Muscle layer of colon (tissue), 2 donors: ENCODE data around the gene ZNF142.
"Not testable (repeated sequence)": the region's sequence is repeated elsewhere in the genome, so short reads cannot be mapped to it uniquely, and the experiment has no call there.

ENCODE experiments used
- H3K27ac ChIP-seq: one replicate; pipeline ENCODE4 v1.7.0; 2013; ENCODE audit warnings: low read depth, mild to moderate bottlenecking, low read length, moderate library complexity
- H3K27me3 ChIP-seq, 2 donors: one replicate each; pipeline ENCODE4 v1.7.0; 2013; ENCODE audit warnings: low read length in 2 of 2, mild to moderate bottlenecking in 2 of 2; ENCODE audit not compliant: insufficient read depth in 2 of 2, control insufficient read depth in 1 of 2
- H3K36me3 ChIP-seq: one replicate; pipeline ENCODE4 v1.7.0; 2013; ENCODE audit warnings: mild to moderate bottlenecking, low read length; ENCODE audit not compliant: insufficient read depth
- H3K4me1 ChIP-seq: one replicate; pipeline ENCODE4 v1.7.0; 2013; ENCODE audit warnings: mild to moderate bottlenecking, low read length; ENCODE audit not compliant: insufficient read depth
- H3K4me3 ChIP-seq, 2 donors: one replicate each; pipeline ENCODE4 v1.7.0; 2013; ENCODE audit warnings: low read length in 2 of 2, low read depth in 1 of 2, mild to moderate bottlenecking in 1 of 2, moderate library complexity in 1 of 2
- H3K9ac ChIP-seq: one replicate; pipeline ENCODE4 v1.7.0; 2013; ENCODE audit warnings: low read length
- H3K9me3 ChIP-seq: one replicate; pipeline ENCODE4 v1.7.0; 2013; ENCODE audit warnings: mild to moderate bottlenecking, low read length
- donor health status: abdominal sarcoma.
- donor health status: Adenocarcinoma of cecum.

ZNF142 gene, protein sequence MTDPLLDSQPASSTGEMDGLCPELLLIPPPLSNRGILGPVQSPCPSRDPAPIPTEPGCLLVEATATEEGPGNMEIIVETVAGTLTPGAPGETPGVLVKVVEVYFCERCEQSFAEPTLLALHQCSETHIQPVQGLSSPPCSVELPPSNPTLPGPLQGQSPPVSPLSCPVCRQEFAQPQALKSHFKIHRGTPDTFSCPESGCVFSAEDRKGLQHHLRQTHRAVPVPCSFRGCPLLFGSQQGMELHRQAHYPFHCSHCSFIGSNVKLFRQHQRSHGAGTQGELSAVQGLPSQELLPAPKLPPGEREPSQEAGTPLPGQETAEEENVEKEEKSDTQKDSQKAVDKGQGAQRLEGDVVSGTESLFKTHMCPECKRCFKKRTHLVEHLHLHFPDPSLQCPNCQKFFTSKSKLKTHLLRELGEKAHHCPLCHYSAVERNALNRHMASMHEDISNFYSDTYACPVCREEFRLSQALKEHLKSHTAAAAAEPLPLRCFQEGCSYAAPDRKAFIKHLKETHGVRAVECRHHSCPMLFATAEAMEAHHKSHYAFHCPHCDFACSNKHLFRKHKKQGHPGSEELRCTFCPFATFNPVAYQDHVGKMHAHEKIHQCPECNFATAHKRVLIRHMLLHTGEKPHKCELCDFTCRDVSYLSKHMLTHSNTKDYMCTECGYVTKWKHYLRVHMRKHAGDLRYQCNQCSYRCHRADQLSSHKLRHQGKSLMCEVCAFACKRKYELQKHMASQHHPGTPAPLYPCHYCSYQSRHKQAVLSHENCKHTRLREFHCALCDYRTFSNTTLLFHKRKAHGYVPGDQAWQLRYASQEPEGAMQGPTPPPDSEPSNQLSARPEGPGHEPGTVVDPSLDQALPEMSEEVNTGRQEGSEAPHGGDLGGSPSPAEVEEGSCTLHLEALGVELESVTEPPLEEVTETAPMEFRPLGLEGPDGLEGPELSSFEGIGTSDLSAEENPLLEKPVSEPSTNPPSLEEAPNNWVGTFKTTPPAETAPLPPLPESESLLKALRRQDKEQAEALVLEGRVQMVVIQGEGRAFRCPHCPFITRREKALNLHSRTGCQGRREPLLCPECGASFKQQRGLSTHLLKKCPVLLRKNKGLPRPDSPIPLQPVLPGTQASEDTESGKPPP (N-terminal part only)

DNA sequence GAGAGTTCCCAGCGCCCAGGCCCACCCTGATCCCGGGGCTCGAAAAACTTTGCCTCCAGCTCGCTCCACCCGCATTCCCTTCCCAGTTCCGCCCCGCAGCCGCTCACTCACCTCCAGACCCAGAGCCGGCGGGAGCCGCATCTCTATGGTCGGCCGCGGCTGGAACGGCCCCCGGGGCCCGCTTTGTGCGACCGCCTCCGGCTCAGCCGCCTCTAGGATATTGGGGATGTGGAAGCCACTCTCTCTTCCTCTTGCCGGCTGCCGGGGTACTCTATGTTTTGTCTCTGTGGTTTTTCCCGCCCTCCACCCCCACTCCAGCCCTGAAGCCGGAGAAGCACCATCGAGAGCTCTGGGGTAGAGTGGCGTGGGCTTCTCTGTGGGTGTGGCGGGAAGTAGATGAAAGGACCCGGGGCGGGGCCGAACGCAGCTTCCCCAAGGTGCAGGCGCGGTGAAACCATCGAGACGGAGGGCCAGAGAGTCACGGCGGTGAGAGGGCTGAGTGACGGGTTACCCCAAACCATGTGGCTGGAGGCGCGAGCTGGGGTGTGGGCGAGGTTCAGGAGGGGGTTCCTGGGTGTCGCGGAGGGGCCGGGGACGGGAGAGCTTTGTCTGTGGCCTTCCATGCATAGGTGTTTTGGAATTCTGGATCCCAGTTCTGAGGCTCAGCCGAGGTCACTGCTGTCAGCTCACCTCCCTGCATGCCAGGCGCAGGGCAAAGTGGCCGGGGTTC, at the start of gene ZNF142, which contains the start of gene BCS1L:
TSS of gene ZNF142 (minus strand) at position 366 of the 730 bp plus-strand sequence. CDS start 3,194 bp downstream, outside the sequence.
TSS of gene BCS1L (plus strand) at position 426 of the 730 bp plus-strand sequence. CDS start 1,305 bp downstream, outside the sequence.
- H3K27ac ChIP-seq: peak within 1 kb of the TSS; percentile 75

DNA sequence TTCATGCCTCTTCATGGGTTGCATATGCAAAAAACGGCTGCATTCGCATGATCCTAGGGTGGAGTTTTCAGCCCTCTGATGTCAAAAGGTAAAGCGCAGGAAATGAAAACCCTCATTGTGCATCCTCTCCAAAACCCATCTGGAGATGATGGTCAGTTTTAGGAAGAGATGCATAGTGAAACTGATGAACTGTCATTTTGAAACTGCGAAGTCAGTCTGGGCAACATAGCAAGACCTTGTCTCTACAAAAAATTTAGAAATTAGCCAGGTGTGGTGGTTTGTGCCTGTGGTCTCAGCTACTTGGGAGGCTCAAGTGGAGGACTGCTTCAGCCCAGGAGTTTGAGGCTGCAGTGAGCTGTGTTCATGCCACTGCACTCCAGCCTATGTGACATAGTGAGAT, 48.7 kb upstream of the ZNF142 start:
- no peak overlapping the region for H3K9ac ChIP-seq
- no peaks in the 10 kb centered on the region for H3K9me3 ChIP-seq
- H3K27ac ChIP-seq: no peak overlapping the region
- H3K4me1 ChIP-seq: peaks cover 9% of the 10 kb centered on the region
- H3K4me3 ChIP-seq: no peak overlapping the region
- no peaks in the 10 kb centered on the region for H3K36me3 ChIP-seq
- H3K27me3 ChIP-seq: no peaks in the 10 kb centered on the region

More for the DNA sequence above, at the start of gene ZNF142, which contains the start of gene BCS1L:
- Histone ChIP-seq H3K4me1 (peaks cover 19% of the 10 kb centered on the region), H3K9me3 (no peaks in the 10 kb centered on the region), H3K9ac (peak within 1 kb of the TSS; percentile 69), H3K27me3 (no peaks in the 10 kb centered on the region), H3K36me3 (peaks cover 47% of the 10 kb centered on the region), H3K4me3 (peak within 1 kb of the TSS; percentile 89 to 92)

DNA sequence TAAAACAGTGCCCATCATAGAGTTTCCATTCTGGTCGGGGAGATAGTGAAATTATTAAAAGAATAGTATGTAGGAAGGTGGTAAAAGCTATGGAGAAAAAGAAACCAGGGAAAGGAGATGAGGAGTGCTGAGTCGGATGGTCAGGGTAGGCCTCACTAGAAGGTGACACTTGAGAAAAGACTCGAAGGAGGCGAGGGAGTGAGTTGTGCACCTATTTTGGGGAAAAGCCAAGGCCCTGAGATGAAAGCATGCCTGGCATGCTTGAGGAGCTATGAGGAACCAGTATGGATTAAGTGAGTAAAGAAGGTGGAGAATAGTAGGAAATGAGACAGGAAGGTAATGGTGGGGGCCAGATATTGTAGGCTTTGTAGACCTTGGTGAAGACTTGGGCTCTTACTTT, 43.9 kb upstream of the ZNF142 start:
- no peak overlapping the region for H3K9ac ChIP-seq
- H3K4me1 ChIP-seq: no peaks in the 10 kb centered on the region
- H3K4me3 ChIP-seq: no peak overlapping the region
- H3K36me3 ChIP-seq: peaks cover 15% of the 10 kb centered on the region
- no peaks in the 10 kb centered on the region for H3K27me3 ChIP-seq
- no peak overlapping the region for H3K27ac ChIP-seq
- H3K9me3 ChIP-seq: no peaks in the 10 kb centered on the region

DNA sequence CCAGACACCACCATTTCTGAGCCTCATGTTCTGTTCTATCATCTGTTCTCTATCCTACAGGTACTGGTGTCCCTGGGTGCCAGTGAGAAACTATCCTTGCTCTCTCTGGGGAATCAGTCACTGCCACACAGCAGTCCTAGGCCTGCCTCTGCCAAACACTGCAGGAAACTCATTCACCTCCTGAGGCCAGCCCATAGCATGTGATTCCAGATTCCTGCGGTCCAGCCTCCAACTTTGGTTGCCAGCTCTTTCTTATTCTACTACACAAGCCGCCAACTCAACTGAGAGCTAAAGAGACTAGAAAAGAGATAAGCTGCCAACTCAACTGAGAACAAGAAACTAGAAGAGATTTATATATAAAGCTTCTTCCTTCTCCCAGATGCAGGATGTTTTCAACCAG, 42.4 kb upstream of the ZNF142 start:
- Histone ChIP-seq H3K4me1 (no peaks in the 10 kb centered on the region), H3K4me3 (no peak overlapping the region), H3K36me3 (peaks cover 22% of the 10 kb centered on the region), H3K27ac (no peak overlapping the region), H3K9me3 (no peaks in the 10 kb centered on the region), H3K9ac (no peak overlapping the region), H3K27me3 (no peaks in the 10 kb centered on the region)

DNA sequence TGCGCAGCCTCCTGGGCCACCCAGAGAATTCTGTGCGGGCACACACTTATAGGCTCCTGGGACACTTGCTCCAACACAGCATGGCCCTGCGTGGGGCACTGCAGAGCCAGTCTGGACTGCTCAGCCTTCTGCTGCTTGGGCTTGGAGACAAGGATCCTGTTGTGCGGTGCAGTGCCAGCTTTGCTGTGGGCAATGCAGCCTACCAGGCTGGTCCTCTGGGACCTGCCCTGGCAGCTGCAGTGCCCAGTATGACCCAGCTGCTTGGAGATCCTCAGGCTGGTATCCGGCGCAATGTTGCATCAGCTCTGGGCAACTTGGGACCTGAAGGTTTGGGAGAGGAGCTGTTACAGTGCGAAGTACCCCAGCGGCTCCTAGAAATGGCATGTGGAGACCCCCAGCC, 39.5 kb upstream of the ZNF142 start:
- Histone ChIP-seq H3K4me3 (no peak overlapping the region), H3K9ac (no peak overlapping the region), H3K27ac (no peak overlapping the region), H3K27me3 (no peaks in the 10 kb centered on the region), H3K4me1 (no peaks in the 10 kb centered on the region), H3K36me3 (peaks cover 41% of the 10 kb centered on the region), H3K9me3 (no peaks in the 10 kb centered on the region)

DNA sequence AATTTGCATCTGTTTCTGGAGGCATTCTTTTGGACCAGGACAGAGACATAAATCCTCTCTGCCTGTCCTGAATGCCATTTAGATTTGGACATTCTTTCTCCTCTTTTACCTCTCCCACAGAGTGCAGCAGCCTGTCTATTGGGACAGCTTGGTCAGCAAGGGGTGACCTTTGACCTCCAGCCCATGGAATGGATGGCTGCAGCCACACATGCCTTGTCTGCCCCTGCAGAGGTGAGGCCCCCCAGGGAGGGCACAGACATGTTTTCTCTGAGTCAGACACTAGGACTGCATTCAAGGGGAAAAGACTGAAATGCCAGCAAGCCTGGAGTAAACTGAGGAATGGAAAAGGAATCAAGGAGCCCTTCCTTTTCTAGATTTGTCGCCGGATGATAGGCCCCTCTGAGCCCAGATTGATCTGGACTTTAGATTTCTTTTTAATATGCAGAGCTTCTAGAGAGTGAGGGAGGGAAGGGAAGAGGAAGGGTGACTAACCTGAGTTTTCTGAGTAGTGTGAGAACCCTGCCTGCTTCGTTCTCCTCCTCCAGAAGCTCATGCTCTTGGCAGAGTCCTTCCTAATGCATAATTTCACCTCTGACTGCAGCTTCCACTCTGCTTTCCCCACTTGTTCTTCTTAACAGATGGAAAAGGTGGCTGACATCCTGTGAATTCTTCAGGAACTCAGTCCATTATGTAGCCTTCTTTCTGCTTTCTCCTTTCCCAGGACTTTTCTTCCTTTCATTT, 35.2 kb upstream of the ZNF142 start:
- Histone ChIP-seq H3K4me1 (peaks cover 5% of the 10 kb centered on the region), H3K9me3 (no peaks in the 10 kb centered on the region), H3K9ac (no peak overlapping the region), H3K27me3 (no peaks in the 10 kb centered on the region), H3K4me3 (no peak overlapping the region), H3K36me3 (peaks cover 55% of the 10 kb centered on the region), H3K27ac (no peak overlapping the region)

DNA sequence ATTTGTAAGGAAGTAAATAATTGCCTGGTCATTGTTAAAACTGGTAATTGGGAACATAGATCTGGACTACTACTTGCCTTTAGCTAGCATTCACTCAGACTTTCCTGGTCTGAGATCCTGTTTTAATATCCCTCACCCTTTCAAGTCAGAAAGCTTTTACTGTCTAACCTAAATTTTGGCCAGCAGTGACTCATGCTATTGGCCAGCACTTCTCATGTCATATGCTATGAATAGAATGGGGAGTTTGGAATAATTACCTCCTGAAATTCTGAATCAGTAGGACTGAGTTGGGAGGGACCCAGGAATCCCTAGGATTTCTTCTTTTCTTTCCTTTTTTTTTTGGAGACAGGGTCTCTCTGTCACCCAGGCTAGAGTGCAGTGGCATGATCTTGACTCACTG, 31.8 kb upstream of the ZNF142 start:
- Histone ChIP-seq H3K27ac (no peak overlapping the region), H3K27me3 (no peaks in the 10 kb centered on the region), H3K9ac (no peak overlapping the region), H3K9me3 (no peaks in the 10 kb centered on the region), H3K36me3 (peaks cover 49% of the 10 kb centered on the region), H3K4me3 (no peak overlapping the region), H3K4me1 (peaks cover 5% of the 10 kb centered on the region)

DNA sequence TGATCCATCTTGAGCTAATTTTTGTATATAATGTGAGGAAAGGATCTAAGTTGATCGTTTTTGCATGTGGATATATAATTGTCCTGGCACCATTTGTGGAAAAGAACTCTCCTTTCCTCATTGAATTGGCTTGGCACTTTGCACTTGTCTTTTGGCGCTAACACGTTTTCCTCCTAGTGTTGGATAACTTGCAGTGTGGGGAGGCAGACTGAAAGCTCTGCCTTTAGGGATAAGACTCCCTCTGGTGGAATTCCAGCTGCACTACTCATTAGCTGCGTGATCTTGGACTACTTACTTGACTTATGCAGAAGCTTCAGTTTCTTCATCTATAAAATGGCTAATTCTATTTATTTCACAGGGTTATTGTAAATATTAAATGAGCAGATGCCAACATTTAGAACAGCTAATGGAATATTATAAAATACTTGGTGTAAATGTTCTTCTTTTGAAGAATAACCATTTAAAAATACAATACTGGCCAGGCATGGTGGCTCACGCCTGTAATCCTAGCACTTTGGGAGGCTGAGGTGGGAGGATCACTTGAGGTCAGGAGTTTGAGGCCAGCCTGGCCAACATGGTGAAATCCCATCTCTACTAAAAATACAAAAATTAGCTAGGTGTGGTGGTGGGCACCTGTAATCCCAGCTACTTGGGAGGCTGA, 28.1 kb upstream of the ZNF142 start:
- H3K9me3 ChIP-seq, H3K27me3 ChIP-seq, H3K4me3 ChIP-seq, H3K9ac ChIP-seq, H3K4me1 ChIP-seq, H3K27ac ChIP-seq: not testable (repeated sequence)
- peaks cover 30% of the 10 kb centered on the region for H3K36me3 ChIP-seq

DNA sequence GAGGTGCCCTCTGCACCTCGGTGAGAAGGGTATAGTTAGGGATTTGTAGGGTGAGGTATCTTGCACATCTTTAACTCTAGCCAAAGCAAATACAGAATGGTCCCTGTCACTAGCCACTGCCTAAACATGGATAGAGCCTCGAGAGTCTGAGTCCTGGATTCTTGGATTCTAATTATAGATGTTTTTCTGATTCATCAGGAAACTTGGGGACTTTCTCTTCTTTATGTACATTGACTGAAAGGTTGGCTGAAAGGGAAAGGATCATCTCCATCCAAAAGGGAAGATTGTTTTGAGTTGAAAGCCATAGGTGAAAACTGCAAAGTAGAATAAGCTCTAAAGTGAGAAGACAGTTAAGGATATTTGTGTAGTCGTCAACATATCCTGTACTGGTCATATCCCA, 20.6 kb upstream of the ZNF142 start:
- Histone ChIP-seq H3K9me3 (no peaks in the 10 kb centered on the region), H3K4me1 (no peaks in the 10 kb centered on the region), H3K27me3 (no peaks in the 10 kb centered on the region), H3K36me3 (peaks cover 30% of the 10 kb centered on the region), H3K27ac (no peak overlapping the region), H3K4me3 (no peak overlapping the region), H3K9ac (no peak overlapping the region)

DNA sequence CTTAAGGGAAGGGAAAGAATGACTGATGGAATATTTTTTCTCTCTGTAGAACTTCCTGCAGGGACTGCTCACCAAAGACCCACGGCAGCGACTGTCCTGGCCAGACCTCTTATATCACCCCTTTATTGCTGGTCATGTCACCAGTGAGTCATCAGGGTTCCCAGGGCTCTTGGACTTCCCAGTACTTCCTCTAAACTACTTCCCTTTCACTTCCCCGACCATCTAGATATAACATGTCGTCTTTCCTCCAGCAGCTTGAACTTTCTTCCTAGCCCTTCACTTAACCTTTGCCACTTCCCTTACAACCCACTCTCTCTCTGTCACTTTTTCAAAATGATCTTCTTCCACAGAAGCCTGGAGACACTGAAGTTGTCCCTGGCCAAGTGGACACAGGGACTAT, 19.7 kb upstream of the ZNF142 start:
- Histone ChIP-seq H3K27ac (no peak overlapping the region), H3K9me3 (no peaks in the 10 kb centered on the region), H3K4me3 (no peak overlapping the region), H3K27me3 (no peaks in the 10 kb centered on the region), H3K36me3 (peaks cover 30% of the 10 kb centered on the region), H3K9ac (no peak overlapping the region), H3K4me1 (no peaks in the 10 kb centered on the region)
